Measurements from ENCODE around the gene TAF6L.

The TAF6L gene

GRCh38 chr11:62794201-62794775 lies 23.1 kb downstream of the TAF6L start:
- Histone ChIP-seq H3F3A (ENCODE audit: low read depth) (0 out of 2 replicates have a peak, but pooled peaks cover 4% of the 10 kb centered on the region), H3K36me3 (ENCODE audit: insufficient read depth, low read length) (peaks cover 65% of the 10 kb centered on the region)

DNA sequence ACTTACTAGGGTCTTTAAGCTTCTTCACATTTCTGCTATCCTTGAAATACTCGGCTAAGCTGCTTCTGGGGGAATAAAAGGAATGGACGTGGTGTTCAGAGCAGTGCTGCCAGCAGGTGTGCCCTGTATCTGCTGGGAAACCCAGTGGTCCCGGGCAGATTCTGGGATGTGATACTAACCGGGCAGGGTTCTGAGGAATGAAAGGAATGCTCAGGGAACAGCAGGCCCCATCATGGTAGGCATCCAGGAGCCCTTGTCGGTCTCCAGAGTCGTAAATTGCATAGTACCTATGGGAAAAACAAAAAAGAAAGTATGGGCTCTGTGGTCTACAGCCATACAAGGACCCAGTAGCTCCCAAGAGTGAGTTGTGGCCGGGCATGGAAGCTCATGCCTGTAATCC lies 25.1 kb downstream of the TAF6L start:
- no peak overlapping the region for H3K9ac ChIP-seq (ENCODE audit: low read depth, low read length, poor library complexity, severe bottlenecking)
- TF ChIP-seq CTCF (conservative IDR thresholded peaks at IDR 0.05; ENCODE audit: low read length) (no peak), EZH2phosphoT487 (IDR thresholded peaks at IDR 0.05; ENCODE audit: borderline replicate concordance) (no peak)
- no peaks in the 10 kb centered on the region for H3K9me3 ChIP-seq (ENCODE audit: insufficient read depth, low read depth, low read length)
- peaks cover 3% of the 10 kb centered on the region for H4K20me1 ChIP-seq (ENCODE audit: insufficient read depth, low read length, poor library complexity, severe bottlenecking)
- no peak overlapping the region for H3K4me3 ChIP-seq (ENCODE audit: low read length, poor library complexity, severe bottlenecking)
- peaks cover 10% of the 10 kb centered on the region for H3K4me1 ChIP-seq (ENCODE audit: insufficient read depth, low read length, poor library complexity, severe bottlenecking)
- H3F3A ChIP-seq (ENCODE audit: low read depth), result 0 out of 2 replicates have a peak, but pooled peaks cover 4% of the 10 kb centered on the region
- H3K4me2 ChIP-seq (ENCODE audit: low read depth, low read length, poor library complexity, severe bottlenecking), result no peak overlapping the region
- no peaks in the 10 kb centered on the region for H3K9me2 ChIP-seq (replicated peaks; ENCODE audit: low read depth, low read length)
- H3K36me3 ChIP-seq (ENCODE audit: insufficient read depth, low read length), result peaks cover 78% of the 10 kb centered on the region
- no peak overlapping the region for H2AFZ ChIP-seq (ENCODE audit: low read length)
- peaks cover 17% of the 10 kb centered on the region for H3K79me2 ChIP-seq (ENCODE audit: insufficient read depth, low read length)
- H3K27me3 ChIP-seq (ENCODE audit: insufficient read depth, low read length, poor library complexity, severe bottlenecking), result no peaks in the 10 kb centered on the region

More at GRCh38 chr11:62794201-62794775, 23.1 kb downstream of the TAF6L start:
- Histone ChIP-seq H3K9me2 (replicated peaks; ENCODE audit: low read depth, low read length) (no peaks in the 10 kb centered on the region), H3K4me2 (ENCODE audit: low read depth, low read length, poor library complexity, severe bottlenecking) (no peak overlapping the region), H3K9ac (ENCODE audit: low read depth, low read length, poor library complexity, severe bottlenecking) (no peak overlapping the region), H3K79me2 (ENCODE audit: insufficient read depth, low read length) (peaks cover 32% of the 10 kb centered on the region), H3K9me3 (ENCODE audit: insufficient read depth, low read depth, low read length) (no peaks in the 10 kb centered on the region), H2AFZ (ENCODE audit: low read length) (no peak overlapping the region), H3K4me3 (ENCODE audit: low read length, poor library complexity, severe bottlenecking) (no peak overlapping the region), H3K27me3 (ENCODE audit: insufficient read depth, low read length, poor library complexity, severe bottlenecking) (no peaks in the 10 kb centered on the region), H4K20me1 (ENCODE audit: insufficient read depth, low read length, poor library complexity, severe bottlenecking) (peaks cover 7% of the 10 kb centered on the region), H3K4me1 (ENCODE audit: insufficient read depth, low read length, poor library complexity, severe bottlenecking) (peaks cover 21% of the 10 kb centered on the region)
- no peak for TF ChIP-seq EZH2phosphoT487 (IDR thresholded peaks at IDR 0.05; ENCODE audit: borderline replicate concordance)
- TF ChIP-seq CTCF (conservative IDR thresholded peaks at IDR 0.05; ENCODE audit: low read length), result no peak

DNA sequence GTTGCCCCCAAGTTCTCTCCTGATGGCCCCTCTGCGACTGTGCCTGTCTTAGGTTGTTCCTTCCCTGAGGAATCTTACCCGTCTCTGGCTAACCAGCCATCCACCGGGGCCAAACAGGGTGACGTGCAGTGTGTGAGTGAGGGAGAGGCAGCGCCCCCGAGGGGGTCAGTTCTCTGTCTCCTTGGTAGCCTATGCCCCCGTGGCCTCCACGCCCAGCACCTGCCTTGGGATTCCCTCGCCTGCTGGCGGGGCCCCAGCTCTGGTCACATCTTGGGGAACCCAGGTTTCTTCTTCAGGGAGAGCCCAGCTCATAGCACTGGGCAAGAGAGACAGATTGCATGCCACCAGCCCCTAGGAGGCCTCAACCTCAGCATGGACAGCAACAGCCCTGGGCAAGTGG lies 28.3 kb downstream of the TAF6L start:
- peaks cover 35% of the 10 kb centered on the region for H3K79me2 ChIP-seq (ENCODE audit: insufficient read depth, low read length)
- H3F3A ChIP-seq (ENCODE audit: low read depth), result no peaks in the 10 kb centered on the region
- H2AFZ ChIP-seq (ENCODE audit: low read length), result no peak overlapping the region
- H3K4me2 ChIP-seq (ENCODE audit: low read depth, low read length, poor library complexity, severe bottlenecking), result no peak overlapping the region
- no peaks in the 10 kb centered on the region for H3K9me2 ChIP-seq (replicated peaks; ENCODE audit: low read depth, low read length)
- H3K9ac ChIP-seq (ENCODE audit: low read depth, low read length, poor library complexity, severe bottlenecking), result no peak overlapping the region
- H3K27me3 ChIP-seq (ENCODE audit: insufficient read depth, low read length, poor library complexity, severe bottlenecking), result no peaks in the 10 kb centered on the region
- H3K9me3 ChIP-seq (ENCODE audit: insufficient read depth, low read depth, low read length), result no peaks in the 10 kb centered on the region
- peaks cover 15% of the 10 kb centered on the region for H3K4me1 ChIP-seq (ENCODE audit: insufficient read depth, low read length, poor library complexity, severe bottlenecking)
- H3K4me3 ChIP-seq (ENCODE audit: low read length, poor library complexity, severe bottlenecking), result no peak overlapping the region
- H3K36me3 ChIP-seq (ENCODE audit: insufficient read depth, low read length), result peaks cover 70% of the 10 kb centered on the region
- peaks cover 14% of the 10 kb centered on the region for H4K20me1 ChIP-seq (ENCODE audit: insufficient read depth, low read length, poor library complexity, severe bottlenecking)
- TF ChIP-seq CTCF (conservative IDR thresholded peaks at IDR 0.05; ENCODE audit: low read length) (no peak), EZH2phosphoT487 (IDR thresholded peaks at IDR 0.05; ENCODE audit: borderline replicate concordance) (no peak)
